Astrocyte (in vitro differentiated cells and primary cell): ENCODE measurements around the gene GINS3. TPM values are rescaled to one million over a fixed set of nuclear protein-coding genes. Genes with fewer than 3 reads are reported as not detected.

Source experiments
- DNase-seq: peaks from one replicate; pipeline ENCODE4 v3.0.0-alpha.2; 2010; ENCODE audit warnings: low read depth
- FAIRE-seq: peaks from 2 replicates; lab custom pipeline; 2011; peaks lifted over from hg19 to GRCh38; lab: Jason Lieb, UNC
- H2AFZ ChIP-seq: 2 replicates; pipeline ENCODE4 v1.6.0; 2012; ENCODE audit warnings: low read depth, low read length, inconsistent platforms
- H3K27ac ChIP-seq: 2 replicates; pipeline ENCODE4 v1.5.1; 2011; ENCODE audit warnings: low read depth, low read length, inconsistent platforms
- H3K27me3 ChIP-seq: 2 replicates; pipeline ENCODE4 v1.6.0; 2011; ENCODE audit warnings: low read length, inconsistent platforms; ENCODE audit not compliant: insufficient read depth
- H3K36me3 ChIP-seq: 2 replicates; pipeline ENCODE4 v1.5.1; 2011; ENCODE audit warnings: low read length, inconsistent platforms; ENCODE audit not compliant: insufficient read depth
- H3K4me1 ChIP-seq: 2 replicates; pipeline ENCODE4 v1.5.1; 2011; ENCODE audit warnings: low read length, inconsistent platforms; ENCODE audit not compliant: insufficient read depth
- H3K4me2 ChIP-seq: 2 replicates; pipeline ENCODE4 v1.6.0; 2012; ENCODE audit warnings: low read length, inconsistent platforms
- H3K4me3 ChIP-seq: 2 replicates; pipeline ENCODE4 v1.5.1; 2011; ENCODE audit warnings: low read depth, mild to moderate bottlenecking, low read length, inconsistent platforms; ENCODE audit not compliant: insufficient read depth
- H3K79me2 ChIP-seq: 2 replicates; pipeline ENCODE4 v1.6.0; 2012; ENCODE audit warnings: mild to moderate bottlenecking, low read length, inconsistent platforms; ENCODE audit not compliant: insufficient read depth
- H3K9ac ChIP-seq: 2 replicates; pipeline ENCODE4 v1.6.0; 2012; ENCODE audit warnings: mild to moderate bottlenecking, low read length, inconsistent platforms
- H3K9me3 ChIP-seq: 2 replicates; pipeline ENCODE4 v1.5.1; 2012; ENCODE audit warnings: low read depth, mild to moderate bottlenecking, low read length, inconsistent platforms; ENCODE audit not compliant: insufficient read depth
- H4K20me1 ChIP-seq: 2 replicates; pipeline ENCODE4 v1.6.0; 2012; ENCODE audit warnings: low read length, inconsistent platforms; ENCODE audit not compliant: insufficient read depth
- H3K27ac Mint-ChIP-seq: one replicate; pipeline ENCODE4 v1.8.0; 2021; ENCODE audit warnings: mild to moderate bottlenecking, mixed read lengths; ENCODE audit not compliant: unreplicated experiment
- H3K27me3 Mint-ChIP-seq: one replicate; pipeline ENCODE4 v1.8.0; 2021; ENCODE audit warnings: low read depth, mixed read lengths; ENCODE audit not compliant: unreplicated experiment
- H3K36me3 Mint-ChIP-seq: one replicate; pipeline ENCODE4 v1.8.0; 2021; ENCODE audit warnings: low read depth, mixed read lengths; ENCODE audit not compliant: unreplicated experiment
- H3K4me1 Mint-ChIP-seq: one replicate; pipeline ENCODE4 v1.8.0; 2021; ENCODE audit warnings: low read depth, mixed read lengths; ENCODE audit not compliant: unreplicated experiment
- H3K4me3 Mint-ChIP-seq: one replicate; pipeline ENCODE4 v1.8.0; 2021; ENCODE audit warnings: mild to moderate bottlenecking, moderate library complexity, mixed read lengths; ENCODE audit not compliant: unreplicated experiment
- H3K9me3 Mint-ChIP-seq: one replicate; pipeline ENCODE4 v1.8.0; 2021; ENCODE audit warnings: mild to moderate bottlenecking, mixed read lengths; ENCODE audit not compliant: unreplicated experiment
- CTCF ChIP-seq: IDR thresholded peaks from 2 replicates; pipeline ENCODE4 v1.5.1; 2011; ENCODE audit warnings: low read depth, mild to moderate bottlenecking, inconsistent platforms, low read length, moderate library complexity; ENCODE audit not compliant: insufficient read depth
- EZH2 ChIP-seq: IDR thresholded peaks from 2 replicates; pipeline ENCODE4 v1.6.1; 2012; ENCODE audit warnings: mild to moderate bottlenecking, low read length, inconsistent platforms; ENCODE audit not compliant: insufficient read depth
- total RNA-seq: library from RNA; stranded (reverse); gene quantifications from 2 replicates; pipeline ENCODE4 v1.2.1, GENCODE V29; 2021

GINS3 gene
- total RNA-seq, 1 donor from 2014 or later, result 3.6 TPM

- peaks cover 1% of the 10 kb centered on the region for H3K9me3 Mint-ChIP-seq
- DNase-seq (no peak), FAIRE-seq (no peak)
- Histone ChIP-seq H3K4me1 (peaks cover 3% of the 10 kb centered on the region), H2AFZ (no peak overlapping the region), H3K79me2 (no peaks in the 10 kb centered on the region), H3K27me3 (no peaks in the 10 kb centered on the region), H3K4me2 (no peak overlapping the region), H3K9ac (no peak overlapping the region), H3K36me3 (no peaks in the 10 kb centered on the region), H3K9me3 (no peaks in the 10 kb centered on the region), H4K20me1 (no peaks in the 10 kb centered on the region), H3K27ac (no peak overlapping the region), H3K4me3 (no peak overlapping the region)
- H3K4me3 Mint-ChIP-seq, result no peak overlapping the region
- no peaks in the 10 kb centered on the region for H3K36me3 Mint-ChIP-seq
- no peak overlapping the region for H3K27ac Mint-ChIP-seq
- H3K27me3 Mint-ChIP-seq, result peaks cover 24% of the 10 kb centered on the region
- H3K4me1 Mint-ChIP-seq, result peaks cover 4% of the 10 kb centered on the region
- TF ChIP-seq CTCF (no peak), EZH2 (no peak)
Measured at GRCh38 chr16:58422809-58423208, 30.5 kb downstream of the GINS3 start.

- peaks cover 3% of the 10 kb centered on the region for H3K4me1 ChIP-seq
- H3K36me3 ChIP-seq, result no peaks in the 10 kb centered on the region
- FAIRE-seq, result no peak
- DNase-seq, result no peak
- no peak overlapping the region for H3K4me3 Mint-ChIP-seq
- no peaks in the 10 kb centered on the region for H3K4me1 Mint-ChIP-seq
- H3K4me2 ChIP-seq, result no peak overlapping the region
- TF ChIP-seq EZH2 (no peak), CTCF (no peak)
- H3K27me3 ChIP-seq, result peaks cover 5% of the 10 kb centered on the region
- peaks cover 33% of the 10 kb centered on the region for H3K27me3 Mint-ChIP-seq
- no peaks in the 10 kb centered on the region for H4K20me1 ChIP-seq
- H3K36me3 Mint-ChIP-seq, result no peaks in the 10 kb centered on the region
- H3K79me2 ChIP-seq, result no peaks in the 10 kb centered on the region
- no peaks in the 10 kb centered on the region for H3K9me3 ChIP-seq
- no peak overlapping the region for H2AFZ ChIP-seq
- H3K27ac ChIP-seq, result no peak overlapping the region
- peaks cover 1% of the 10 kb centered on the region for H3K9me3 Mint-ChIP-seq
- no peak overlapping the region for H3K27ac Mint-ChIP-seq
- no peak overlapping the region for H3K4me3 ChIP-seq
- H3K9ac ChIP-seq, result no peak overlapping the region
Measured at GRCh38 chr16:58425245-58425644, 33.0 kb downstream of the GINS3 start.

GRCh38 chr16:58425756-58426494 lies 33.7 kb downstream of the GINS3 start:
- H3K4me2 ChIP-seq, result no peak overlapping the region
- H4K20me1 ChIP-seq, result no peaks in the 10 kb centered on the region
- no peaks in the 10 kb centered on the region for H3K79me2 ChIP-seq
- TF ChIP-seq EZH2 (no peak), CTCF (no peak)
- peaks cover 3% of the 10 kb centered on the region for H3K4me1 ChIP-seq
- peaks cover 5% of the 10 kb centered on the region for H3K27me3 ChIP-seq
- no peaks in the 10 kb centered on the region for H3K36me3 ChIP-seq
- no peaks in the 10 kb centered on the region for H3K9me3 ChIP-seq
- H2AFZ ChIP-seq, result no peak overlapping the region
- DNase-seq (no peak), FAIRE-seq (no peak)
- H3K9ac ChIP-seq, result no peak overlapping the region
- Mint-ChIP-seq H3K4me1 (no peaks in the 10 kb centered on the region), H3K27ac (no peak overlapping the region), H3K9me3 (peaks cover 1% of the 10 kb centered on the region), H3K36me3 (no peaks in the 10 kb centered on the region), H3K4me3 (no peak overlapping the region), H3K27me3 (peaks cover 33% of the 10 kb centered on the region)
- no peak overlapping the region for H3K27ac ChIP-seq
- no peak overlapping the region for H3K4me3 ChIP-seq
